IMR-90 (cell line): ENCODE measurements around the gene JMJD6. TPM values are rescaled to one million over a fixed set of nuclear protein-coding genes. Genes with fewer than 3 reads are reported as not detected.
A peak's percentile ranks its signal among the peaks of the same experiment; 100 is the strongest.

Experiments
- ATAC-seq: fragments of 200-7000 bp; cut with Tn5 transposase; 2 replicates; pipeline ENCODE4 v1.9.1; 2020; ENCODE audit warnings: low read depth, mild to moderate bottlenecking, moderate library complexity
- BruUV-seq: library from RNA; stranded (reverse); fragments of 400-500 nt; replicated peaks from 2 replicates; lab custom pipeline; 2021; lab: Mats Ljungman, UMichigan
- CTCF ChIA-PET: fragments of 300-600 bp; formaldehyde crosslinking; extraction: SDS; loops from one replicate; lab custom pipeline; 2021; ENCODE audit warnings: antibody characterized with exemption; lab: Yijun Ruan, JAX
- POLR2A ChIA-PET: fragments of 300-600 bp; sonication (Branson Sonifier 250); formaldehyde crosslinking; loops from one replicate; lab custom pipeline; 2022; ENCODE audit warnings: antibody characterized with exemption; ENCODE audit not compliant: unreplicated experiment; lab: Charles Lee
- DNase-seq: peaks from one replicate; pipeline ENCODE4 v3.0.0; 2013
- H2AFZ ChIP-seq: replicated peaks from 2 replicates; pipeline ENCODE3; 2013; ENCODE audit warnings: low read length, mild to moderate bottlenecking; ENCODE audit not compliant: poor library complexity
- H2AK5ac ChIP-seq: 2 replicates; pipeline ENCODE4 v1.6.1; 2013; ENCODE audit warnings: low read depth, low read length, inconsistent platforms
- H2AK9ac ChIP-seq: replicated peaks from 2 replicates; pipeline ENCODE3; 2013; ENCODE audit warnings: mild to moderate bottlenecking, low read depth, low read length, moderate library complexity; ENCODE audit not compliant: poor library complexity
- H2BK120ac ChIP-seq: 2 replicates; pipeline ENCODE4 v1.6.1; 2013; ENCODE audit warnings: low read depth, low read length, inconsistent platforms
- H2BK15ac ChIP-seq: 3 replicates; pipeline ENCODE4 v1.6.1; 2013; ENCODE audit warnings: low read depth, low read length, inconsistent platforms
- H2BK20ac ChIP-seq: 2 replicates; pipeline ENCODE4 v1.6.1; 2013; ENCODE audit warnings: low read depth, mild to moderate bottlenecking, inconsistent platforms, low read length, moderate library complexity
- H2BK5ac ChIP-seq: 2 replicates; pipeline ENCODE4 v1.6.1; 2013; ENCODE audit warnings: mild to moderate bottlenecking, low read depth, low read length, inconsistent platforms; ENCODE audit not compliant: poor library complexity, severe bottlenecking
- H3K14ac ChIP-seq: replicated peaks from 2 replicates; pipeline ENCODE4 v1.6.1; 2013; ENCODE audit warnings: low read depth, low read length, inconsistent platforms
- H3K18ac ChIP-seq: 2 replicates; pipeline ENCODE4 v1.6.1; 2013; ENCODE audit warnings: low read depth, low read length, control low read depth
- H3K23ac ChIP-seq: 2 replicates; pipeline ENCODE4 v1.6.1; 2013; ENCODE audit warnings: low read depth, low read length, inconsistent platforms
- H3K27ac ChIP-seq: 2 replicates; pipeline ENCODE4 v1.5.1; 2013; ENCODE audit warnings: mild to moderate bottlenecking, control low read depth, low read length; ENCODE audit not compliant: insufficient read depth
- H3K27me3 ChIP-seq: 2 replicates; pipeline ENCODE4 v1.6.1; 2013; ENCODE audit warnings: low read length; ENCODE audit not compliant: control insufficient read depth, insufficient read depth
- H3K36me3 ChIP-seq: 2 replicates; pipeline ENCODE4 v1.6.1; 2013; ENCODE audit warnings: low read length, mixed read lengths; ENCODE audit not compliant: control insufficient read depth, insufficient read depth
- H3K4ac ChIP-seq: 2 replicates; pipeline ENCODE4 v1.6.1; 2013; ENCODE audit warnings: low read depth, low read length, inconsistent platforms
- H3K4me1 ChIP-seq: 2 replicates; pipeline ENCODE4 v1.6.1; 2013; ENCODE audit warnings: low read length, mixed read lengths; ENCODE audit not compliant: control insufficient read depth, insufficient read depth
- H3K4me2 ChIP-seq: 2 replicates; pipeline ENCODE4 v1.6.1; 2013; ENCODE audit warnings: low read depth, mild to moderate bottlenecking, control low read depth, low read length, moderate library complexity
- H3K4me3 ChIP-seq: 2 replicates; pipeline ENCODE4 v1.5.1; 2013; ENCODE audit warnings: low read depth, mild to moderate bottlenecking, control low read depth, low read length, moderate library complexity; ENCODE audit not compliant: insufficient read depth
- H3K56ac ChIP-seq: 2 replicates; pipeline ENCODE4 v1.6.1; 2013; ENCODE audit warnings: low read length, inconsistent platforms; ENCODE audit not compliant: insufficient read depth; ENCODE audit errors: extremely low read depth
- H3K79me1 ChIP-seq, 2 experiments: 2 replicates each; pipeline ENCODE4 v1.6.1; 2013; ENCODE audit warnings: low read length in 2 of 2, inconsistent platforms in 1 of 2, low read depth in 1 of 2
- H3K9ac ChIP-seq: 2 replicates; pipeline ENCODE4 v1.6.1; 2013; ENCODE audit warnings: low read depth, low read length, control low read depth
- H3K9me1 ChIP-seq: 2 replicates; pipeline ENCODE4 v1.6.1; 2013; ENCODE audit warnings: low read length, inconsistent platforms; ENCODE audit not compliant: insufficient read depth
- H3K9me3 ChIP-seq: 2 replicates; pipeline ENCODE4 v1.6.1; 2013; ENCODE audit warnings: low read length; ENCODE audit not compliant: control insufficient read depth, insufficient read depth
- H4K20me1 ChIP-seq: 2 replicates; pipeline ENCODE4 v1.6.1; 2013; ENCODE audit warnings: low read length, inconsistent platforms; ENCODE audit not compliant: insufficient read depth
- H4K5ac ChIP-seq: 2 replicates; pipeline ENCODE4 v1.6.1; 2013; ENCODE audit warnings: mild to moderate bottlenecking, low read depth, low read length, control low read depth
- H4K8ac ChIP-seq, 2 experiments: 2 replicates each; pipeline ENCODE4 v1.6.1; 2013; ENCODE audit warnings: low read depth in 2 of 2, low read length in 2 of 2, control low read depth in 1 of 2, inconsistent platforms in 1 of 2
- H4K91ac ChIP-seq: 2 replicates; pipeline ENCODE4 v1.6.1; 2013; ENCODE audit warnings: low read depth, low read length, inconsistent platforms; ENCODE audit not compliant: insufficient read depth
- CEBPB ChIP-seq: IDR thresholded peaks from 2 replicates; pipeline ENCODE4 v1.6.1; 2012; ENCODE audit warnings: low read depth, low read length, improper control_type of control experiment
- CHD1 ChIP-seq: IDR thresholded peaks from 2 replicates; pipeline ENCODE4 v1.6.1; 2012; ENCODE audit warnings: low read depth, low read length, improper control_type of control experiment
- FOS ChIP-seq: fragments of 150-350 bp; IDR thresholded peaks from 2 replicates; pipeline ENCODE4 v1.6.1; 2016; ENCODE audit warnings: low read depth, low read length
- MXI1 ChIP-seq: IDR thresholded peaks from 2 replicates; pipeline ENCODE4 v1.6.1; 2012; ENCODE audit warnings: low read depth, mild to moderate bottlenecking, low read length, moderate library complexity, borderline replicate concordance
- RCOR1 ChIP-seq: IDR thresholded peaks from 2 replicates; pipeline ENCODE4 v1.6.1; 2012; ENCODE audit warnings: mild to moderate bottlenecking, low read length, improper control_type of control experiment; ENCODE audit not compliant: insufficient replicate concordance
- WGBS, 2 experiments: methylation state at CpG; one replicate each; pipeline versions ENCODE4 v1.1.5 to v1.1.7; 2013; ENCODE audit warnings: missing lambda C conversion rate in 2 of 2; ENCODE audit not compliant: insufficient read length in 1 of 2; ENCODE audit errors: extremely low coverage in 2 of 2; 5-methylcytosine and 5-hydroxymethylcytosine counted together
- dilution Hi-C: fragments of 300-500 bp; cut with HindIII; formaldehyde crosslinking; loops from one replicate; pipeline ENCODE4 v1.14.3; 2018; ENCODE audit warnings: low sequenced_read_pairs; ENCODE audit not compliant: unreplicated experiment
- in situ Hi-C: fragments of 300-500 bp; cut with MboI; formaldehyde crosslinking; loops from 3 replicates; pipeline ENCODE4 v1.14.3; 2019; ENCODE audit warnings: low sequenced_read_pairs, inconsistent platforms, mixed read lengths
- intact Hi-C: fragments of 100-400 bp; cut with micrococcal nuclease; formaldehyde crosslinking; loops from 2 replicates; pipeline ENCODE4 v1.10.0; 2022
- polyA plus RNA-seq, 3 experiments: library from polyadenylated mRNA; depleted of rRNA; stranded (reverse); fragments of >200 nt; gene quantifications; 2 replicates each; pipeline ENCODE4 v1.2.3, GENCODE V29; 2012; ENCODE audit warnings: low replicate concordance in 1 of 3
- total RNA-seq: library from RNA; depleted of rRNA; stranded (reverse); fragments of >200 nt; gene quantifications from 2 replicates; pipeline ENCODE4 v1.2.3, GENCODE V29; 2012
- TF ChIP-seq, protein P1 (sequence below): fragments of 150-350 bp; IDR thresholded peaks from 2 replicates; pipeline ENCODE4 v1.6.1; 2017; ENCODE audit warnings: mild to moderate bottlenecking, antibody characterized with exemption, low read length, low read depth

JMJD6 gene
- total and polyA plus RNA-seq, 2 of the 4 experiments (the other 2 are of a cell fraction), result 24.4 to 33.7 TPM

DNA sequence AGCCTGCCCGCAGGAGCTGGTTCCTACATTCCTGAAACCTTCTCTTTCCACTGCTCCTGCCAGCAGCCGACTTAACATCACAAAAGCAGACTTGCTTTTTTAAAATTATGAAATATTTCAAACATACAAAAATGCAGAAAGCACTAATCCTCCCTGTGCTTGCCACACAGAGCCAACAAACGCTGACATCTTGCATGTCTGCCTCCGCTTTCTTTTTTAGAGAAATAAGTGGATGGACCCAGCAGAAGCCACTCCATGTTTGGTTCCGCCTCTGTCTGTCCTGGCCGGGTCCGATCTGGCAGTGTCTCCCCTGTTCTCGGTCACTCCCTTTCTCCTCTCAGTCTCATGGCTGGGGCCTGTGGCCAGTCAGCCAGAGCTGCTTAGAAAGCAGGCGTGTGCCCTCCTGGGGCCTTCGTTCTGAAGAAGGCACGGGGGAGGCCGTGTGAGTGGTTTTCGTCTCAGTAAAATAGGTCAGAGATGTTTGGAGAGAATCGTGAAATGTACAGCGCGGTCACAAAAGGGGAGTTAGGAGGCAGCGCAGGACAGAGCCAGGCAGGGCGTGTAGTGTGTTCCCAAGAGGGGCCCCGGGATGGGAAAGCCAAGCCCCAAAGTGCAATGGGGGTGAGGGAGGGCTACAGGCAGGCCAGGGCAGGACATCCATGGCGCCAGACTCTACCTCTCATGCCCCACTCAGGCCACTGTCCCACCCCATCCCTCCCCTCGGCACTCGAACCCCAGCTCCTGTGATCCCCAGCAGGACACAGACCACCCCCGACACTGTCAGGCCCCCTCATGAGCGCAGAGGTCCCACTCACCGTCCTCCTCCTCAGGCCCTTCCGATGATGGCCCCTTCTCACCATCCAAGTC is 38.9 kb downstream of the JMJD6 start:
- Histone ChIP-seq H2BK20ac (peak overlapping the region; percentile 66), H2BK5ac (peak overlapping the region; percentile 93), H3K9me1 (peaks cover 26% of the 10 kb centered on the region), H3K4me1 (peaks cover 22% of the 10 kb centered on the region), H3K9ac (peak overlapping the region; percentile 1; the same call in 1 of the 2 replicates), H2AK9ac (peak overlapping the region; percentile 96), H4K8ac (peak overlapping the region; percentile 47 to 75; a peak in 2 of 4 replicates), H3K27me3 (no peaks in the 10 kb centered on the region), H4K20me1 (peaks cover 35% of the 10 kb centered on the region), H3K9me3 (no peaks in the 10 kb centered on the region), H3K4me3 (no peak overlapping the region), H3K36me3 (peaks cover 38% of the 10 kb centered on the region), H3K14ac (peak overlapping the region; percentile 76), H2BK120ac (peak overlapping the region; percentile 86), H3K23ac (peak overlapping the region; percentile 49; the same call in 1 of the 2 replicates), H3K4ac (peak overlapping the region; percentile 89), H3K4me2 (0 out of 2 replicates have a peak overlapping the region, but pooled peaks have one; percentile 60), H2AK5ac (peak overlapping the region; percentile 91), H3K27ac (peak overlapping the region; percentile 75), H4K5ac (peak overlapping the region; percentile 69), H4K91ac (peak overlapping the region; percentile 87), H2AFZ (no peak overlapping the region), H2BK15ac (peak overlapping the region; percentile 89; the same call in 2 of the 3 replicates), H3K79me1 (peaks cover 21 to 79% of the 10 kb centered on the region in 2 experiments; a peak in 3 of 4 replicates), H3K56ac (no peak overlapping the region), H3K18ac (peak overlapping the region; percentile 80)
- CTCF ChIA-PET, result interaction anchor here (0.5 to 0.8 kb wide), 2 partner anchors 26 to 30 kb away, joined by 3 read pairs; no protein-coding TSS in a partner anchor
- BruUV-seq, result no TSS peak
- 79% methylated on average over 12 of the region's 26 CpGs; no CpG with 5 or more reads in 1 of the 2 experiments for WGBS, 2 experiments
- TF ChIP-seq RCOR1 (no peak), CHD1 (no peak), CEBPB (no peak), MXI1 (no peak), FOS (no peak)
- TF ChIP-seq, protein P1, sequence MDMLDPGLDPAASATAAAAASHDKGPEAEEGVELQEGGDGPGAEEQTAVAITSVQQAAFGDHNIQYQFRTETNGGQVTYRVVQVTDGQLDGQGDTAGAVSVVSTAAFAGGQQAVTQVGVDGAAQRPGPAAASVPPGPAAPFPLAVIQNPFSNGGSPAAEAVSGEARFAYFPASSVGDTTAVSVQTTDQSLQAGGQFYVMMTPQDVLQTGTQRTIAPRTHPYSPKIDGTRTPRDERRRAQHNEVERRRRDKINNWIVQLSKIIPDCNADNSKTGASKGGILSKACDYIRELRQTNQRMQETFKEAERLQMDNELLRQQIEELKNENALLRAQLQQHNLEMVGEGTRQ, result no peak
- ATAC-seq, result no peak
- POLR2A ChIA-PET, result no interaction called here
- dilution Hi-C loops (no loop called here), intact Hi-C loops (loop anchor here (1.0 to 10.0 kb wide), 2 partner anchors 22 to 1917 kb away; no protein-coding TSS in a partner anchor), in situ Hi-C loops (no loop called here)
- DNase-seq, result no peak
